HepG2 (cell line): ENCODE data around the gene AFAP1.

Source experiments
- ELK4 ChIP-seq: sonication (generic); formaldehyde crosslinking; IDR thresholded peaks from 2 replicates; pipeline ENCODE4 v1.9.0; 2021; ENCODE audit warnings: missing genetic modification reagents, borderline replicate concordance
- KLF15 ChIP-seq: sonication (generic); formaldehyde crosslinking; IDR thresholded peaks from 2 replicates; pipeline ENCODE4 v1.8.1; 2023; ENCODE audit warnings: borderline replicate concordance, mild to moderate bottlenecking, inconsistent platforms, missing genetic modification reagents, mixed read lengths
- SP1 ChIP-seq, 2 experiments: fragments of 450-650 bp in 1 of 2; sonication (generic) in 1 of 2; formaldehyde crosslinking in 1 of 2; IDR thresholded peaks; 2 replicates each; pipeline versions ENCODE4 v1.4.0 to v1.6.1; 2016 to 2020; ENCODE audit warnings: missing genetic modification reagents in 1 of 2
- TF ChIP-seq, protein P1 (sequence below): sonication (generic); formaldehyde crosslinking; IDR thresholded peaks from 2 replicates; pipeline ENCODE4 v1.4.0; 2020; ENCODE audit warnings: low read depth, mild to moderate bottlenecking, missing genetic modification reagents
- TF ChIP-seq, protein P2 (sequence below): sonication (generic); formaldehyde crosslinking; IDR thresholded peaks from 2 replicates; pipeline ENCODE4 v1.5.0; 2020; ENCODE audit warnings: mild to moderate bottlenecking, missing genetic modification reagents, moderate library complexity

DNA sequence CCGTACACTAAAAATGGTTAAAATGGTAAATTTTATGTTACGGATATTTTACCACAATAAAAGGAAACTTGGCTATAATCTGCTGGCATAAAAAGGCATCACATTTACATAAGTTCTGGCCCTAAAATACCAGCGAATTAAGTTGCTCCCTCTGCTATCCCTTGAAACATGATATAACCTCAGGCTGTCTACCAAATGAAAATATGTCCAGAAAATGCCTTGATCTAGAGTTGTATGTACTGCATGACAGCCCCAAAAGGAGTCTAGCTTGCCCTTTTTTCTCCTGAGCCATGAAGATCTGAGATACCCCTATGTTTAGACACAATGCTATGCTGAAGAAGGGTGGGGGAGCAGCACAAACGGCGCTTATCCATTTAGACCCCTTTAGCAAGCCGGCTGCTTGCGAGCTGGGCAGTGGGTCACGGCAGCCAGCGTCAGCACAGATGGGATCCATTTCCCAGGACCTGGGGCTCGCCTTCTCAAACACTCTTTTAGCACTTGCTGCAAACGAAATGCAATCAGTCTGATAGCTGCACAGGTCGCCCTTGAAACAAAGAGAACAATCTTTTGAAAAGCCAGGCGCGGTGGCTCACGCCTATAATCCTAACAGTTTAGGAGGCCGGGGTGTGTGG is 77.0 kb downstream of the AFAP1 start:
- TF ChIP-seq SP1 (IDR thresholded peaks at IDR 0.05) (no peak), SP1 (CRISPR knock-in tag; IDR thresholded peaks at IDR 0.05) (no peak), KLF15 (no peak), ELK4 (CRISPR knock-in tag) (no peak)
- TF ChIP-seq, protein P1, sequence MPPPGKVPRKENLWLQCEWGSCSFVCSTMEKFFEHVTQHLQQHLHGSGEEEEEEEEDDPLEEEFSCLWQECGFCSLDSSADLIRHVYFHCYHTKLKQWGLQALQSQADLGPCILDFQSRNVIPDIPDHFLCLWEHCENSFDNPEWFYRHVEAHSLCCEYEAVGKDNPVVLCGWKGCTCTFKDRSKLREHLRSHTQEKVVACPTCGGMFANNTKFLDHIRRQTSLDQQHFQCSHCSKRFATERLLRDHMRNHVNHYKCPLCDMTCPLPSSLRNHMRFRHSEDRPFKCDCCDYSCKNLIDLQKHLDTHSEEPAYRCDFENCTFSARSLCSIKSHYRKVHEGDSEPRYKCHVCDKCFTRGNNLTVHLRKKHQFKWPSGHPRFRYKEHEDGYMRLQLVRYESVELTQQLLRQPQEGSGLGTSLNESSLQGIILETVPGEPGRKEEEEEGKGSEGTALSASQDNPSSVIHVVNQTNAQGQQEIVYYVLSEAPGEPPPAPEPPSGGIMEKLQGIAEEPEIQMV (CRISPR knock-in tag): no peak
- TF ChIP-seq, protein P2, sequence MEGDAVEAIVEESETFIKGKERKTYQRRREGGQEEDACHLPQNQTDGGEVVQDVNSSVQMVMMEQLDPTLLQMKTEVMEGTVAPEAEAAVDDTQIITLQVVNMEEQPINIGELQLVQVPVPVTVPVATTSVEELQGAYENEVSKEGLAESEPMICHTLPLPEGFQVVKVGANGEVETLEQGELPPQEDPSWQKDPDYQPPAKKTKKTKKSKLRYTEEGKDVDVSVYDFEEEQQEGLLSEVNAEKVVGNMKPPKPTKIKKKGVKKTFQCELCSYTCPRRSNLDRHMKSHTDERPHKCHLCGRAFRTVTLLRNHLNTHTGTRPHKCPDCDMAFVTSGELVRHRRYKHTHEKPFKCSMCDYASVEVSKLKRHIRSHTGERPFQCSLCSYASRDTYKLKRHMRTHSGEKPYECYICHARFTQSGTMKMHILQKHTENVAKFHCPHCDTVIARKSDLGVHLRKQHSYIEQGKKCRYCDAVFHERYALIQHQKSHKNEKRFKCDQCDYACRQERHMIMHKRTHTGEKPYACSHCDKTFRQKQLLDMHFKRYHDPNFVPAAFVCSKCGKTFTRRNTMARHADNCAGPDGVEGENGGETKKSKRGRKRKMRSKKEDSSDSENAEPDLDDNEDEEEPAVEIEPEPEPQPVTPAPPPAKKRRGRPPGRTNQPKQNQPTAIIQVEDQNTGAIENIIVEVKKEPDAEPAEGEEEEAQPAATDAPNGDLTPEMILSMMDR (CRISPR knock-in tag): no peak
